GM21723 (cell line): ENCODE results near the gene MTHFD1L.

ENCODE experiments used
- ATAC-seq: cut with Tn5 transposase; IDR thresholded peaks from one replicate; pipeline ENCODE4 v1.9.1; 2021; ENCODE audit warnings: mild to moderate bottlenecking, moderate library complexity; ENCODE audit not compliant: unreplicated experiment

Gene MTHFD1L

GRCh38 chr6:151142676-151143075 is 277.2 kb downstream of the MTHFD1L start:
- ATAC-seq, result no peak

- no peak for ATAC-seq
Measured at GRCh38 chr6:151143337-151143736, 277.8 kb downstream of the MTHFD1L start.

DNA sequence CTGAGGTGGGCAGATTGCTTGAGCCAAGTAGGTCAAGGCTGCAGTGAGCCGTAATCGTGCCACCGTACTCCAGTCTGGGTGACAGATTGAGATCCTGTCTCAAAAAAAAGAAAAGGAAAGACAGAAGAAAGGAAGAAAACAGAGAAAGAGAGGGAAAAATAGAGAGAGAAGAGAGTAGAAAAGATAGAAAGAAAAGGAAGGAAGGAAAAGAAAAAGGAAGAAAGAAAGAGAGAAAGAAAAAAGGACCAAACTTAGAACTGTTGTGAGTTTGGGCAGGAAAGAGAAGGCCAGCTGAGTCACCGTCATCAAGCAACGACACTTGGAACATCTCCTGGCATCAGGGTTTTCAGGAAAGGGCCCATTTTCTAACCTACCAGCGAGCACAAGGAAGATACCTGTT is 278.3 kb downstream of the MTHFD1L start:
- no peak for ATAC-seq

- ATAC-seq, result no peak
Measured at GRCh38 chr6:151147118-151147832, 281.8 kb downstream of the MTHFD1L start.

DNA sequence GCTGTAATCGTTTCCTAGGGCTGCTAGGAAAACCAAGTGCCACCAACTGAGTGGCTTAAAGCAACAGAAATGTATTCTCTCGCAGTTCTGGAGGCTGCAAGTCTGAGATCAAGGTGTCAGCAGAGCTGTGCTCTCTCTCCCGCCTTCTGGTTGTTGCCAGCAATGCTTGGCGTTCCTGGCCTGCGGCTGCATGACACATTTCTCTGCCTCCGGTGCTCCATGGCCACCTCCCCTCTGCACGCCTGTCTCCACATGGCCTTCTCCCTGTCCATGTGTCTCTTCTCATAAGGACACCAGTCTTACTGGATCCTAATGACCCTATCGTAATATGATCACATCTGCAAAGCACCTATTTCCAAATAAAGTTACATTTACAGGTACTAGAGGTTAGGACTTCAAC is 282.6 kb downstream of the MTHFD1L start:
- ATAC-seq, result no peak

DNA sequence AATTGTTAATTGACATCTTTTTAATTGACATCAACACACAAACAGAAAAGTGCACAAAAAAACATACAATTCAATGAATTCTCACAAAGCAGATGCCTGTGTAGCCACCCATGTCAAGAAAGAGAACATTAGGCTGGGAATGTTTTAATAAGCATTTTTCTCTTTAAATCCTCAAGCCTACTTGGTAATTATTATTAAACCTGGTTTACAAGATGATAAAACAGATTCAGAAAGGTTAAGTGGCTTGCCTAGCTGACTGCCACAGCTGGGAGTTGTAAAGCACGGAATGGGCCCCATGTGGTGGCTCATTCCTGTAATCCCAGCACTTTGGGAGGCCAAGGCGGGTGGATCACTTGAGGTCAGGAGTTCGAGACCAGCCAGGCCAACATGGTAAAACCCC is 284.3 kb downstream of the MTHFD1L start:
- ATAC-seq, result no peak
